DOHH2 (cell line): ENCODE measurements around the gene GNB1L.

Experiments used
- H3F3A ChIP-seq: fragments of 200-600 bp; sonication (generic), shearing (Covaris generic); 2 replicates; pipeline ENCODE4 v1.6.0; 2016; ENCODE audit warnings: antibody characterized with exemption, mild to moderate bottlenecking; ENCODE audit not compliant: control insufficient read depth, insufficient read depth
- H3K27ac ChIP-seq: fragments of 200-600 bp; sonication (generic); 2 replicates; pipeline ENCODE4 v1.5.1; 2014; ENCODE audit warnings: low read depth, mild to moderate bottlenecking, low read length, moderate library complexity
- H3K27me3 ChIP-seq: fragments of 200-600 bp; sonication (generic); 2 replicates; pipeline ENCODE4 v1.6.1; 2014; ENCODE audit warnings: mild to moderate bottlenecking, low read length, mixed read lengths; ENCODE audit not compliant: control insufficient read depth
- H3K36me3 ChIP-seq: fragments of 200-600 bp; sonication (generic); 2 replicates; pipeline ENCODE4 v1.6.1; 2014; ENCODE audit warnings: mild to moderate bottlenecking, low read length, moderate library complexity, mixed read lengths; ENCODE audit not compliant: control insufficient read depth
- H3K4me1 ChIP-seq: fragments of 200-600 bp; sonication (generic); 2 replicates; pipeline ENCODE4 v1.6.1; 2014; ENCODE audit warnings: mild to moderate bottlenecking, low read length, mixed read lengths; ENCODE audit not compliant: control insufficient read depth
- H3K4me2 ChIP-seq: fragments of 200-600 bp; sonication (generic); 2 replicates; pipeline ENCODE4 v1.6.0; 2014; ENCODE audit warnings: mild to moderate bottlenecking, low read length, moderate library complexity
- H3K4me3 ChIP-seq: fragments of 200-600 bp; sonication (generic); 2 replicates; pipeline ENCODE4 v1.5.1; 2014; ENCODE audit warnings: mild to moderate bottlenecking, low read length, mixed read lengths
- H3K79me2 ChIP-seq: fragments of 200-600 bp; sonication (generic); 2 replicates; pipeline ENCODE4 v1.6.1; 2014; ENCODE audit warnings: mild to moderate bottlenecking, low read length, mixed read lengths; ENCODE audit not compliant: control insufficient read depth
- H3K9me2 ChIP-seq: fragments of 200-600 bp; sonication (generic); replicated peaks from 2 replicates; pipeline ENCODE4 v1.6.1; 2014; ENCODE audit warnings: mild to moderate bottlenecking, low read length, mixed read lengths; ENCODE audit not compliant: control insufficient read depth
- H3K9me3 ChIP-seq: fragments of 200-600 bp; sonication (generic); 2 replicates; pipeline ENCODE4 v1.6.1; 2014; ENCODE audit warnings: antibody characterized with exemption, low read length, mixed read lengths; ENCODE audit not compliant: control insufficient read depth, insufficient read depth
- H4K20me1 ChIP-seq: fragments of 200-600 bp; sonication (generic); 2 replicates; pipeline ENCODE4 v1.6.0; 2014; ENCODE audit warnings: low read depth, mild to moderate bottlenecking, antibody characterized with exemption, low read length, moderate library complexity; ENCODE audit not compliant: control insufficient read depth, insufficient read depth
- CTCF ChIP-seq: fragments of 200-600 bp; sonication (generic); IDR thresholded peaks from one replicate; pipeline ENCODE4 v1.5.1; 2014; ENCODE audit warnings: antibody characterized with exemption, mild to moderate bottlenecking, low read depth, low read length; ENCODE audit not compliant: poor library complexity, severe bottlenecking
- EZH2phosphoT487 ChIP-seq: fragments of 200-600 bp; sonication (generic); IDR thresholded peaks from 2 replicates; pipeline ENCODE4 v1.6.1; 2017; ENCODE audit warnings: borderline replicate concordance, mild to moderate bottlenecking, antibody characterized with exemption, low read length, moderate library complexity, mixed read lengths

The GNB1L gene

GRCh38 chr22:19748139-19748538 lies 106.5 kb downstream of the GNB1L start:
- H3K4me1 ChIP-seq = no peaks in the 10 kb centered on the region
- no peaks in the 10 kb centered on the region for H3K9me3 ChIP-seq
- no peaks in the 10 kb centered on the region; the same call in 1 of the 2 replicates for H4K20me1 ChIP-seq
- peaks cover 9% of the 10 kb centered on the region; the same call in 1 of the 2 replicates for H3K27me3 ChIP-seq
- H3K9me2 ChIP-seq = no peaks in the 10 kb centered on the region
- no peaks in the 10 kb centered on the region for H3F3A ChIP-seq
- no peaks in the 10 kb centered on the region for H3K79me2 ChIP-seq
- no peak overlapping the region for H3K4me3 ChIP-seq
- TF ChIP-seq EZH2phosphoT487 = no peak
- no peak for TF ChIP-seq CTCF
- H3K4me2 ChIP-seq = no peak overlapping the region
- H3K36me3 ChIP-seq = no peaks in the 10 kb centered on the region
- H3K27ac ChIP-seq = no peak overlapping the region

- no peak for TF ChIP-seq EZH2phosphoT487
- no peak for TF ChIP-seq CTCF
- no peaks in the 10 kb centered on the region for H3K79me2 ChIP-seq
Measured at GRCh38 chr22:19747551-19747950, 107.1 kb downstream of the GNB1L start.

GRCh38 chr22:19746726-19747125 lies 107.9 kb downstream of the GNB1L start:
- Histone ChIP-seq H3K27me3 (no peaks in the 10 kb centered on the region), H3K9me2 (no peaks in the 10 kb centered on the region), H3K36me3 (no peaks in the 10 kb centered on the region), H4K20me1 (no peaks in the 10 kb centered on the region; the same call in 1 of the 2 replicates), H3K27ac (no peak overlapping the region), H3K9me3 (no peaks in the 10 kb centered on the region), H3K4me1 (no peaks in the 10 kb centered on the region), H3K79me2 (no peaks in the 10 kb centered on the region), H3K4me3 (no peak overlapping the region), H3K4me2 (no peak overlapping the region), H3F3A (no peaks in the 10 kb centered on the region)
- no peak for TF ChIP-seq EZH2phosphoT487
- TF ChIP-seq CTCF = no peak

More at GRCh38 chr22:19747551-19747950, 107.1 kb downstream of the GNB1L start:
- H3K27ac ChIP-seq = no peak overlapping the region
- H3K9me3 ChIP-seq = no peaks in the 10 kb centered on the region
- H3K4me1 ChIP-seq = no peaks in the 10 kb centered on the region
- H3K4me3 ChIP-seq = no peak overlapping the region
- peaks cover 5% of the 10 kb centered on the region; the same call in 1 of the 2 replicates for H3K27me3 ChIP-seq
- no peaks in the 10 kb centered on the region for H3F3A ChIP-seq
- H3K4me2 ChIP-seq = no peak overlapping the region
- no peaks in the 10 kb centered on the region for H3K36me3 ChIP-seq
- no peaks in the 10 kb centered on the region; the same call in 1 of the 2 replicates for H4K20me1 ChIP-seq
- H3K9me2 ChIP-seq = no peaks in the 10 kb centered on the region
